DOHH2 (cell line): ENCODE data around the gene HEBP2.

Source experiments
- H3F3A ChIP-seq: fragments of 200-600 bp; sonication (generic), shearing (Covaris generic); 2 replicates; pipeline ENCODE4 v1.6.0; 2016; ENCODE audit warnings: antibody characterized with exemption, mild to moderate bottlenecking; ENCODE audit not compliant: control insufficient read depth, insufficient read depth
- H3K27ac ChIP-seq: fragments of 200-600 bp; sonication (generic); 2 replicates; pipeline ENCODE4 v1.5.1; 2014; ENCODE audit warnings: low read depth, mild to moderate bottlenecking, low read length, moderate library complexity
- H3K27me3 ChIP-seq: fragments of 200-600 bp; sonication (generic); 2 replicates; pipeline ENCODE4 v1.6.1; 2014; ENCODE audit warnings: mild to moderate bottlenecking, low read length, mixed read lengths; ENCODE audit not compliant: control insufficient read depth
- H3K36me3 ChIP-seq: fragments of 200-600 bp; sonication (generic); 2 replicates; pipeline ENCODE4 v1.6.1; 2014; ENCODE audit warnings: mild to moderate bottlenecking, low read length, moderate library complexity, mixed read lengths; ENCODE audit not compliant: control insufficient read depth
- H3K4me1 ChIP-seq: fragments of 200-600 bp; sonication (generic); 2 replicates; pipeline ENCODE4 v1.6.1; 2014; ENCODE audit warnings: mild to moderate bottlenecking, low read length, mixed read lengths; ENCODE audit not compliant: control insufficient read depth
- H3K4me2 ChIP-seq: fragments of 200-600 bp; sonication (generic); 2 replicates; pipeline ENCODE4 v1.6.0; 2014; ENCODE audit warnings: mild to moderate bottlenecking, low read length, moderate library complexity
- H3K4me3 ChIP-seq: fragments of 200-600 bp; sonication (generic); 2 replicates; pipeline ENCODE4 v1.5.1; 2014; ENCODE audit warnings: mild to moderate bottlenecking, low read length, mixed read lengths
- H3K79me2 ChIP-seq: fragments of 200-600 bp; sonication (generic); 2 replicates; pipeline ENCODE4 v1.6.1; 2014; ENCODE audit warnings: mild to moderate bottlenecking, low read length, mixed read lengths; ENCODE audit not compliant: control insufficient read depth
- H3K9me2 ChIP-seq: fragments of 200-600 bp; sonication (generic); replicated peaks from 2 replicates; pipeline ENCODE4 v1.6.1; 2014; ENCODE audit warnings: mild to moderate bottlenecking, low read length, mixed read lengths; ENCODE audit not compliant: control insufficient read depth
- H3K9me3 ChIP-seq: fragments of 200-600 bp; sonication (generic); 2 replicates; pipeline ENCODE4 v1.6.1; 2014; ENCODE audit warnings: antibody characterized with exemption, low read length, mixed read lengths; ENCODE audit not compliant: control insufficient read depth, insufficient read depth
- H4K20me1 ChIP-seq: fragments of 200-600 bp; sonication (generic); 2 replicates; pipeline ENCODE4 v1.6.0; 2014; ENCODE audit warnings: low read depth, mild to moderate bottlenecking, antibody characterized with exemption, low read length, moderate library complexity; ENCODE audit not compliant: control insufficient read depth, insufficient read depth
- EZH2phosphoT487 ChIP-seq: fragments of 200-600 bp; sonication (generic); IDR thresholded peaks from 2 replicates; pipeline ENCODE4 v1.6.1; 2017; ENCODE audit warnings: borderline replicate concordance, mild to moderate bottlenecking, antibody characterized with exemption, low read length, moderate library complexity, mixed read lengths
- TF ChIP-seq, protein P1 (sequence below): fragments of 200-600 bp; sonication (generic); IDR thresholded peaks from one replicate; pipeline ENCODE4 v1.5.1; 2014; ENCODE audit warnings: antibody characterized with exemption, mild to moderate bottlenecking, low read depth, low read length; ENCODE audit not compliant: poor library complexity, severe bottlenecking

Gene HEBP2

DNA sequence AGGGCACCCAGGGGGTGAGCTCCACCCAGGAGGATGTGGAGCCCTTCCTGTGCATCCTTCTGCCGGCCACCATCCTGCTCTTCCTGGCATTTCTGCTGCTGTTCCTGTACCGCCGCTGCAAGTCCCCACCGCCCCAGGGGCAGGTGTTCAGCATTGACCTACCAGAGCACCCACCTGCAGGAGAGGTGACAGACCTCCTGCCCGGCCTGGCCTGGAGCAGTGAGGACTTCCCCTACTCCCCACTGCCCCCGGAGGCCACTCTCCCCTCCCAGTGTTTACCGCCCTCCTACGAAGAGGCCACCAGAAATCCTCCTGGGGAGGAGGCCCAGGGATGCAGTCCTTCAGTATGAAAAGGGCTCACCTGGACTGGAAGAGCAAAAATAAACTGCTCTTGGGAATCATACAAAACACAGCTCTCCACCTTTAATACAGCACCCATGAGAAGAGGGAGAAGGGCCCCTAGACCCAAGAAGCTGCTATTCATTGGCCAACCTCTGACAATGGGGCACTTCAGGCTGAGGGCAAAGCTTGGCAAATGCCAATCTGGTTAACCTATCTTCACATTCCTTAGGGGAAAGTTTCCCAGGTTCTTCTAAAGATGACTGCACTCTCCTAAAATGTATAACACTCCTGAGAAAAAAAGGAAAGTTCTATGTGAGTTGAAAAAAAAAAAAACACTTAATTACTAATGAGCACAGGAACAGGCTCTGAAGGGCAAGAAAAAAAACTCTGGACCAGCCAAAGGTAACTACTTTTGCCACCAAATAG is 21.3 kb upstream of the HEBP2 start:
- Histone ChIP-seq H3K27ac (no peak overlapping the region), H3K9me3 (no peaks in the 10 kb centered on the region), H3K4me3 (no peak overlapping the region), H3K9me2 (no peaks in the 10 kb centered on the region), H4K20me1 (no peaks in the 10 kb centered on the region), H3K4me1 (no peaks in the 10 kb centered on the region), H3K27me3 (no peaks in the 10 kb centered on the region), H3F3A (no peaks in the 10 kb centered on the region), H3K36me3 (no peaks in the 10 kb centered on the region), H3K4me2 (no peak overlapping the region), H3K79me2 (no peaks in the 10 kb centered on the region)
- TF ChIP-seq, protein P1, sequence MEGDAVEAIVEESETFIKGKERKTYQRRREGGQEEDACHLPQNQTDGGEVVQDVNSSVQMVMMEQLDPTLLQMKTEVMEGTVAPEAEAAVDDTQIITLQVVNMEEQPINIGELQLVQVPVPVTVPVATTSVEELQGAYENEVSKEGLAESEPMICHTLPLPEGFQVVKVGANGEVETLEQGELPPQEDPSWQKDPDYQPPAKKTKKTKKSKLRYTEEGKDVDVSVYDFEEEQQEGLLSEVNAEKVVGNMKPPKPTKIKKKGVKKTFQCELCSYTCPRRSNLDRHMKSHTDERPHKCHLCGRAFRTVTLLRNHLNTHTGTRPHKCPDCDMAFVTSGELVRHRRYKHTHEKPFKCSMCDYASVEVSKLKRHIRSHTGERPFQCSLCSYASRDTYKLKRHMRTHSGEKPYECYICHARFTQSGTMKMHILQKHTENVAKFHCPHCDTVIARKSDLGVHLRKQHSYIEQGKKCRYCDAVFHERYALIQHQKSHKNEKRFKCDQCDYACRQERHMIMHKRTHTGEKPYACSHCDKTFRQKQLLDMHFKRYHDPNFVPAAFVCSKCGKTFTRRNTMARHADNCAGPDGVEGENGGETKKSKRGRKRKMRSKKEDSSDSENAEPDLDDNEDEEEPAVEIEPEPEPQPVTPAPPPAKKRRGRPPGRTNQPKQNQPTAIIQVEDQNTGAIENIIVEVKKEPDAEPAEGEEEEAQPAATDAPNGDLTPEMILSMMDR, result no peak
- TF ChIP-seq EZH2phosphoT487, result no peak

DNA sequence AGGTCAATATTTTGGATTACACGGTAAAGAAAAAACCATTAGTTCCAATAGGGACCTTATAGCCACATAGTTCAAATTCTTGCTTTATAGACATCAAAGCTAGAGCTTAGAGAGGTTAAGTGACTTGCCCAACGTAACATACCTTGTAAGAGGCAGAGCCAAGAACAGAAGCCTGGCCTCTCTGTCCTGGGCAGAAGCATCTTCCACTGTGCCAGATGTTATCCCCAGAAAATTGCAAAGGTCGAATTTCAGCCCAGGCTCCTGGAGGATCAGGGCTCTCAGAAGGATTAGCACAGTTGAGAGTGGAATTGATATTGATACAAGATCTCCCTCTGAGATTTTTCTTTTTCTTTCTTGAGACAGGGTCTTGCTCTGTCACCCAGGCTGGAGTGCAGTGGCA is 20.2 kb upstream of the HEBP2 start:
- no peak overlapping the region for H3K27ac ChIP-seq
- H3K9me3 ChIP-seq, result no peaks in the 10 kb centered on the region
- H3K36me3 ChIP-seq, result no peaks in the 10 kb centered on the region
- no peak overlapping the region for H3K4me2 ChIP-seq
- H3K4me1 ChIP-seq, result no peaks in the 10 kb centered on the region
- no peaks in the 10 kb centered on the region for H3F3A ChIP-seq
- no peaks in the 10 kb centered on the region for H4K20me1 ChIP-seq
- H3K9me2 ChIP-seq, result no peaks in the 10 kb centered on the region
- no peaks in the 10 kb centered on the region for H3K27me3 ChIP-seq
- no peaks in the 10 kb centered on the region for H3K79me2 ChIP-seq
- no peak overlapping the region for H3K4me3 ChIP-seq
- TF ChIP-seq EZH2phosphoT487, result no peak
- TF ChIP-seq, protein P1, result no peak

DNA sequence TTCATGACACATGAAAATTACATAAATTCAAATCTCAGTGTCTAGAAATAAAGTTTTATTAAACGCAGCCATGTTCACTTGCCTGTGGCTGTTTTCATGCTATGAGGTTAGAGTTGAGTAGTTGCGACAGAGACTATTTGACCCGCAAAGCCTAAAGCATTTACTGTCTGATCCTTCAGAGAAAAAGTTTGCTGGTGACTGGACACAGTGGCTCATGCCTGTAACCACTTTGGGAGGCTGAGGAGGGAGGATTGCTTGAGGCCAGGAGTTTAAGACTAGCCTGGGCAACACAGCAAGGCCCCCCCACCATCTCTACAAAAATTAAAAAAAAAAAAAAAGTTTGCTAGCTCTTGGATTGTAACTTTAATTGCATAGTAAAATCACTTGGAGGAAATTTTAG is 17.1 kb upstream of the HEBP2 start:
- H3K4me3 ChIP-seq, result no peak overlapping the region
- H3K79me2 ChIP-seq, result no peaks in the 10 kb centered on the region
- H3K4me1 ChIP-seq, result no peaks in the 10 kb centered on the region
- H3K4me2 ChIP-seq, result no peak overlapping the region
- H3K9me2 ChIP-seq, result no peaks in the 10 kb centered on the region
- no peaks in the 10 kb centered on the region; the same call in 1 of the 2 replicates for H3K27me3 ChIP-seq
- no peaks in the 10 kb centered on the region for H4K20me1 ChIP-seq
- H3K36me3 ChIP-seq, result no peaks in the 10 kb centered on the region
- TF ChIP-seq EZH2phosphoT487, result no peak
- TF ChIP-seq, protein P1, result no peak
- no peaks in the 10 kb centered on the region for H3F3A ChIP-seq
- H3K9me3 ChIP-seq, result no peaks in the 10 kb centered on the region
- H3K27ac ChIP-seq, result no peak overlapping the region
